Suppressor macrophage (primary cell): ENCODE results near the gene IL10RB.

ENCODE experiments used
- DNase-seq, 4 experiments: peaks; one replicate each; pipeline ENCODE4 v3.0.0-alpha.2; 2020 to 2022

IL10RB gene

GRCh38 chr21:33334191-33334590 lies 68.0 kb downstream of the IL10RB start:
- DNase-seq, result no peak

- DNase-seq, result no peak
Measured at GRCh38 chr21:33334824-33335223, 68.7 kb downstream of the IL10RB start.

GRCh38 chr21:33339135-33339534 lies 73.0 kb downstream of the IL10RB start:
- no peak for DNase-seq

GRCh38 chr21:33339918-33340317 lies 73.8 kb downstream of the IL10RB start:
- DNase-seq, result peak; percentile 30 to 64 (median 52)

GRCh38 chr21:33345751-33346238 lies 79.6 kb downstream of the IL10RB start:
- DNase-seq, result no peak
